ENCODE data around the gene THRSP.
"Not testable (repeated sequence)": the region's sequence is repeated elsewhere in the genome, so short reads cannot be mapped to it uniquely, and the experiment has no call there.

Gene THRSP

DNA sequence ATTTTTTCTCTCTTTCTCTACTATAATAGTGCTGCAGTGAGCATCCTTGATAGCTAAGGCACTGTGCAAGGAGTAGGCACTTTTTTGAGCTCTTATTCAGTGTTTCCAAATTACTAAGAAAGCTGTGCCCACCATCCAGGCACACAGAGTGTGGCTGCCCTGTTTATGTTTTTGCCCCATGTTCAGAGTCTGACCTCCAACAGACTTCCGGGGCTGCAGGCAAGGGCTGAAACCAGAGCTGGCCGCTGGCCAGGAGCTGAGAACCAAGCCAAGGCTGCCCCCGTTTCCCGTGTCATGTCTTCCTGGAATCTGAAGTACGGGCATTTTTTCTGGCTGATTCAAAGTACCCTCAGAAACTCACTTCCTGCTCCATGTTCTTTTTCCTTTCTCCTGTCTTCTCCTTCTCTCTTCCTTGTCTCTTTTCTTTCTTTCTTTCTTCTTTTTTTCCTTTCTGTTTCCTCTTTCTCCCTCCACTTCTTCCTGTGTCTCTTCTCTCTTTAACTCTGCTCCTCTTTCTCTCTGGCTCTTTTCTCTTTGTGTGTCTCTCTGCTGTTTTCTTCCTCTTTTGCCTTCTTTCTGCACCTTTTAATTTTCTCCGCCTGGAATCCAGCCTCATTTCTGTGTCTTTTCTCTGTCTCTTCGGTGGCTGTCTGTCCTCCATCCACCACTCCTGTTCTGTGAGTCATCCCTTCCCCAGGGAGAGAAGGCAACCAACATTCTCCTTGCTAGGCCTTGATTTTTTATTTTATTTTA, 23.6 kb upstream of the THRSP start:
- no peak for DNase-seq

DNA sequence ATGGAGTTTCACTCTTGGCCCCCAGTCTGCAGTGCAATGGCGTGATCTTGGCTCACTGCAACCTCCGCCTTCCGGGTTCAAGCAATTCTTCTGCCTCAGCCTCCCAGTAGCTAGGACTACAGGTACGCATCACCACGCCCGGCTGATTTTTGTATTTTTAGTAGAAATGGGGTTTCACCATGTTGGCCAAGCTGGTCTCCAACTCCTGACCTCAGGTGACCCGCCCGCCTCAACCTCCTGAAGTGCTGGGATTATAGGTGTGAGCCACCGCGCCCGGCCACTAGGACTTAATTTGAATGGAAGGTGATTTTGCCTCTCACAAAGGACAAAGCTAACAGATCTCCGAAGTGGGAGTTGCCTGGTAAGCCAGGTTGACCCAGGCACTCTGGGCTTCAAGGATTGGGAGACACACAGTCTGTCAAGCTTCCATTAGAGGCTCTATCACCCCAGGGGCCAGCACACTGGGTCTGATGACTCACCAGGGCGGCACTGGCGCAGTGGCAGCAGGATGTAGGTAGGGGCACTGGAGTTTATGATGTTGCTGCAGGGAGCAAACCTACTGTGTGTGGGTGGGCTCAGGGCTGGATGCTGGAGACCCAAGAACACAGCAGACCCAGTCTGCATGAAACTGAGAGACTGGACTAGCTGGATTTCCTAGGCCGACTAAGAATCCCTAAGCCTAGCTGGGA, 22.8 kb upstream of the THRSP start:
- no peak for DNase-seq

DNA sequence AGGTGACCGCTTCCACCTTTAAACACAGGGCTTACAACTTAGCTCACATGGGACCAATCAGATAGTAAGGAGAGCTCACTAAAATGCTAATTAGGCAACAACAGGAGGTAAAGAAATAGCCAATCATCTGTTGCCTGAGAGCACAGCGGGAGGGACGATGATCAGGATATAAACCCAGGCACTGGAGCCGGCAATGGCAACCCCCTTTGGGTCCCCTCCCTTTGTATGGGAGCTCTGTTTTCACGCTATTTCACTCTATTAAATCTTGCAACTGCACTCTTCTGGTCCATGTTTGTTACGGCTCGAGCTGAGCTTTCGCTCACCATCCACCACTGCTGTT, 22.3 kb upstream of the THRSP start:
- not testable (repeated sequence) for DNase-seq

DNA sequence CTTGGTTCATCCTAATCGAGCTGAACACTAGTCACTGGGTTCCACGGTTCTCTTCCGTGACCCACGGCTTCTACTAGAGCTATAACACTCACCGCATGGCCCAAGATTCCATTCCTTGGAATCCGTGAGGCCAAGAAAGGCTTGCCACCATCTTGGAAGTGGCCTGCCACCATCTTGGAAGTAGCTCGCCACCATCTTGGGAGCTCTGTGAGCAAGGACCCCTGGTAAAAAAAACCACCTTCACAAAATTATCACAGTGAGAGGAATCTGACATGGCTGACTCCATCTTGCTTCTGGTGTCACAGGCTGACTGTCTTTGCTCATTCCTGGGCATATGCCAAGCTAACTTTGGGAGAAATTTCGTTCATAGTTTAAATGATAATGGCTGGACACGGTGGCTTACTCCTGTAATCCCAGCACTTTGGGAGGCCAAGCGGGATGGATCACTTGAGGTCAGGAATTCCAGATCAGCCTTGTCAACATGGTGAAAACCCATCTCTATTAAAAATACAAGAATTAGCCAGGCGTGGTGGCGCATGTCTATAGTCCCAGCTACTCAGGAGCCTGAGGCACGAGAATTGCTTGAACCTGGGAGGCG, 21.7 kb upstream of the THRSP start:
- no peak for DNase-seq

DNA sequence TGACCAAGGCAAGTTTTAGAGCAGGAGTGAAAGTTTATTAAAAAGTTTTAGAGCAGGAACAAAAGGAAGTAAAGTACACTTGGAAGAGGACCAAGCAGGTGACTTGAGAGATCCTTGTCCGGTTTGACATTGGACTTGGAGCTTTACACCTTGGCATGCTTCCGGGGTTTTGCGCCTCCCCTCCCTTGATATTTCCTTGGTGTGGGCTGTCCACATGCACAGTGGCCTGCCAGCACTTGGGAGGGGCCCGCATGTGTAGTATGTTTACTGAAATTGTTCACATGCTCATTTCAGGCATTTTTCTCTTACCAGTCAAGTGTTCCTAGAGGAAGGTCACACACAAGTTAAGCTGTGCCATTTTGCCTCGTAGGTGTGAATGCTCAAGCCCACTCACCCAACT, 19.0 kb upstream of the THRSP start:
- DNase-seq = no peak

DNA sequence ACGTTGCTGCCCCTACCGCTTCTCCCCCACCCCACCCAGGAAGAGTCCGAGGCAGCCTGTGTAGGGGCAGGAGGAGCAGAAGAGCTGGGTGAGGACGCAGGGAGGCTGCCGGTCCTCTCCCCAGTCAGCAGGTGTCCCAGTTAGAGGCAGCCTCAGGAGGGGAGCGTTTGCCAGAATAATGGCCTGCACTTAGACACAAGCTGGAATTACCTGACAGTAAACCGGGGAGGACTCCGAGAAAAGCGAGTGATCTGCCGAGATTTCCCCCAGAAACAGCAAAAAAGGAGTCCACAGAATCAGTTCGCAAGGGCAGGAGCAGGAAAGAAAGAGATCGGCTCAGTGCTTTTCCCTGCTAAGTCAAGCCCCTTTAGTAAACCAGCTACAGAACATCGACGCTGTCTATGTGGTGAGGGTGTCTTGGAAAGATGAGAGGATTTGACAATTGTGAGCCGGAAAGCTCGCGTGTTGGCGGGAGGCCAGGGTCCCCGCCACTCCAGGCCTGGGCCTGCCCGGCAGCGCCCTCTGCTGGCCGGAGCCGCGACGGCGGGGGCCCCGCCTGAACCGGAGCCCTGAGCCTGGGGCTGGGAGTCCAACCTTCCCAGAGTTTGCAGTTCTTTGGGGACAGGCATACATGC, 17.7 kb upstream of the THRSP start:
- peak; percentile 57 for DNase-seq

DNA sequence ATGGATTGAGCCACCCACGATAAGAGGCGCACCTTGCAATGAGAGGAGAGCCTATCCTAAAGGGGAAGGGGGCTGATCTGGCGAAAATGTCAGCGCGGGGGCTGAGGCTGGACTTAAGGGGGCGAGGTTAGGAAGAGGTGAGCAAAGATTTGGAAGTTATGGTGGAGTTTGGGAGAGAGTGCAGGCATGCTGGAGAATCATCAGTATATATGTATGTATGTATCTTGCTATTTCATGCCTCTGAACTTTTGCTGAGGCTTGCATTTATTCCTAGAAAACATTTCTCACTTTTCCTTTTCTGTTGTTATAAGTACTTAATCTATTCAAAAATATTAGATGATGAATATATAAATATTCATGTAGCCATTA, 17.2 kb upstream of the THRSP start:
- no peak for DNase-seq

DNA sequence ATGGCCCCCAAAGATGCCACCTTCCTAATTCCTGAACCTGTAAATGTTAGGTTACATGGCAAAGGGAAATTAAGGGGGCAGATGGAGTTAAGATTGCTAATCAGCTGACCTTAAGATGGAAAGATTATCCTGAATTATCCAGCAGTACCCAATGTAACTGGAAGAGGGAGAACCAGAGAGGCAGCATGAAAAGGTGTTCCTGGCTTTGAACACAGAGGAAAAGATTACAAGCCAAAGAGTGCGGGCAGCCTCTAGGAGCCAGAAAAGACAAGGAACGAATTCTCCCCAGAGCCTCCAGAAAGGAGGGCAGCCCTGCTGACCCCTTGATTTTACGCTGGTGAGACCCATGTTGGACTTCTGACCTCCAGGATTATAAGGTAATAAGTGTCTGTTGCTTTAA, 15.1 kb upstream of the THRSP start:
- DNase-seq = no peak

DNA sequence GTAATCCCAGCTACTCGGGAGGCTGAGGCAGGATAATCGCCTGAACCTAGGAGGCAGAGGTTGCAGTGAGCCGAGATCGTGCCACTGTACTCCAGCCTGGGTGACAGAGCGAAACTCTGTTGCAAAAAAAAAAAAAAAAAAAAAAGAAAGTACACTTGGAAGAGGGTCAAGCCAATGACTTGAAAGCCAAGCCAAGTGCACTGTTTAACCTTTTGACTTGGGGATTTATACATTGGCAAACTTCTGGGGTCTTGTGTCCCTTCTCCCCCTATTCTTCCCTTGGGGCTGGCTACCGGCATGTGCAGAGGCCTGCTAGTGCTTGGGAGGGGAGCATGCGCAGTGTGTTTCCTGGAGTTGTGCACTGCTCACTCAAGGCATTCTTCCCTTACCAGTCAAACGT, 14.3 kb upstream of the THRSP start:
- DNase-seq = no peak

DNA sequence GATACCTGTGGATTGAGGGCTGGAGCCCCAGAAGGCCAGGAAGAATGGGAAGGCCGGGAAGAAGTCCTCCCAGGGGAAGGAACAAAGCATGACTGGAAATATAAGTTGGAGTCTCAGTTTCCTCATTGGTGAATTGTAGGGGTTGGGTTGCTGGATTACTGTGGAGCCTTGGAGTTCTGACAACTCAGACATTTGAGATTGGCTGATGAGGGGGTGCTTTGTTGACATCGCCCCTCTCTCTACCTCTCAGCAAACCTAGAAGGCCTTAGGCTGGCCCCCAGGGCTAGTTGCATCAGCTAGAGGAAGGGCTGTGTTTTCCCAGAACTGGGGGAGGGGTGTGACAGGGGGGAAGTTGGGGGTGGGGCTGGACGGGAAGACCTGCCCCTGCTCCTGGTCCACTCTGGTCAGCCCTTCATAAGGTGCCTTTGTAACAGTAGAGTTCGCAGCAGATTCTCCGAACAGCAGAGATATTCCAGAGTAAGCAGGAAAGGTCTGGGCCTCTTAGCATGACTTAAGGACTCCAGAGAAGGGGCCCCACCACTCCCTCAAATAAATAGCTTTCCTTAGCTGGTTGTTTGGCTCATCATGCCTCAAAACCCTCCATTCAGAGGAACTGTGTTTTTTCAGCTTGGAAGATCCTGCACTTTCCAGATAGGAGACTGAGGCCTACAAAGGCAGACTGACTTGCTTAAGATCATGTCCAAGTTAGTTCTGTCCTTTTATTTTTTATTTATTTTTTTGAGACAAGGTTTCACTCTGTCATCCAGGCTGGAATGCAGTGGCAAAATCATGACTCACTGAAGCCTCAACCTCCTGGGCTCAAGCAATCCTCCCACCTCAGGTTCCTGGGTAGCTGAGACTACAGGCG, 12.5 kb upstream of the THRSP start:
- DNase-seq = no peak

DNA sequence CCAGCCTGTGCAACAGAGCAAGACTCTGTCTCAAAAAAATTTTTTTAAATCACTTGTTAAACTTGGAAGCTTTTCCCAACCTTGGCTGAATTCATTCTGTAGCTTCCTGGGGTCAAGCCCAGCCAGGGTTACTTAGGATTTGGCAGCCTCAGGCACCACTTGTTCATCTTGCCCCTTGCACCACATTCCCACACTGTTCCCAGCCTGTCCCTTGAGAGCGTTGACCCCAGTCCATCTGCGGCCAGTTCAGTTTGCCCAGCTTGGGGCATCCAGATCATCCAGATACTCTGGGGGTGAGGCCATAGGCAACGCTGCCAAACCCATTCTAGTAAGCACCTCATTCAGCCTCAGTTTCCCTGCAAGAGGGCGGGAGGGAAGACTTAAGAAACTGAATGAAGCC, 8.7 kb upstream of the THRSP start:
- no peak for DNase-seq

DNA sequence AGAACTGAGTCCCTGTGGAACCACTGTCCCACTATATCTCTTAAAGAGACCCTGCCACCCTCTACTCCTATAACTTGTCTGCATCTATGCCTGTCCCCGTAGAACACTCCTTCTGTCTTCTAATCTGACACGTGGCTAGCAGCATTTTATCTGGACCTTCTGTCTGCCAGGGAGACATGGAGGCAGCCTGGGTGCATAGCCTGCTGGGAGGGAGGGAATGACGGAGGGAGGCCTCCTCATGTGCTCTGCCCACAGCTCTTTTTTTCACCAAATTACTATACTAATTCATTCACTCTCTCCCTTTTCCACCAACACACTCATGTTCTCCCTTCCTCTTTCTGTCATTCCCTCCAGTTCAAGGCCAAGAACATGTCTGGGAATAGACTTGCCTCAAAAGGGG, 7.6 kb upstream of the THRSP start:
- DNase-seq = no peak

DNA sequence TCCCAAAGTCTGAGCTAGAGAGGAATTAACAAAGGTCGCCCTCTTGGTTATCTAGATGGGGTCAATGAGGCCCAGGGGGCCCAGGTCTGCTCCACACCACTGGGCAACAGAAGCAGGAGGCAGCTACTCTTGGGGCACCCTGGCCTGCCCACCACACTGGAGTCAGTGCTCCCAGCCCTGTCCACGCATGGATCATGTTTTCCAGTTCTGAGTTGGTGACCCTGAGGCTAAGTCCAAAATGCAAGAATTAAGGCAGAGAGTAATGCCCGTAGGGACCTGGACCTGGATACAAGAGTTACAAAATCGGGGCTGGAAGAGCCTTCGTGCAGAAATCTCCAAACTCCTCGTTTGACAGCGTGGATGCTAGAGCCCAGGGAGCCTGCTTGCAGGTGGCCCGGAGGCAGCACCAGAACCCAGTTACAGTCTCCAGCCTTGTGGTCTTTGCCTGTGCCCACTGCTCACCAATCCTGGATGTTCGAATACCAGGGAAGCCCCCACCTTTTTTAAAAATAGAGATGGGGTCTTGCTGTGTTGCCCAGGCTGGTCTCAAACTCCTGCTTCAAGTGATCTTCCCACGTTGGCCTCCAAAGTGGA, 6.1 kb upstream of the THRSP start:
- DNase-seq = no peak

DNA sequence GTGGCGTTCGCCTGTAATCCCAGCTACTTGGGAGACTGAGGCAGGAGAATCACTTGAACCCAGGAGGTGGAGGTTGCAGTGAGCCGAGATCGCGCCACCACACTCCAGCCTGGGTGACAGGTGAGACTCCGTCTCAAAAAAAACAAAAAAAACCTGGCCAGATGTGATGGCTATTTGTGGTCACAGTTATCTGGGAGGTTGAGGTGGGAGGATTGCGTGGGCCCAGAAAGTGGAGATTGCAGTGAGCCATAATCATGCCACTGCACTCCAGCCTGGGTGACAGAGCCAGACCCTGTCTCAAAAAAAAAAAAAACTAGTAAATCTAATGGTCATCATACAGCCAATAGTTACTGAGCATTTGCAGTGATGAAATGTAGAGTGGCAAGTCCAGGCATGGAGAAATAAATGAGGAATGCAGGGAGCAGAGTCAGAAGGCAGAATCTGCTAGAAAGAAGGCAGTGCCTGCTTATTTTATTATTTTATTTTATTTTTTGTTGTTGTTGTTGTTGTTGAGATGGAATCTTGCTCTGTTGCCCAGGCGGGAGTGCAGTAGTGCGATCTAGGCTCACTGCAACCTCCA, 3.8 kb upstream of the THRSP start:
- not testable (repeated sequence) for DNase-seq

DNA sequence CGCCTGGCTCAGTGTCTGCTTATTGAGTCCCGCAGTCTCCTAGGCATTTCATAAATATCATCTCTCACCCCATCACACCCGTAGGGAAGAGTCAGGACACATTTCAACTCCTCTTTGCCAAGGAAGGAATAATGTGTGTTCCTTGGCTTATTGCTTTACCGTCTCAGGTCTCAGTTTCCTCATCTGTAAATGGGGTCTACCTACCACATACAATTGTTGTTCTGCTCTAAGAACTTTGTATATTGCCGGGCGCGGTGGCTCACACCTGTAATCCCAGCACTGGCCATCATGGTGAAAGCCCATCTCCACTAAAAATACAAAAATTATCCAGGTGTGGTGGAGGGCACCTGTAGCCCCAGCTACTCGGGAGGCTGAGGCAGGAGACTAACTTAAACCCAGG, 3.1 kb upstream of the THRSP start:
- no peak for DNase-seq

DNA sequence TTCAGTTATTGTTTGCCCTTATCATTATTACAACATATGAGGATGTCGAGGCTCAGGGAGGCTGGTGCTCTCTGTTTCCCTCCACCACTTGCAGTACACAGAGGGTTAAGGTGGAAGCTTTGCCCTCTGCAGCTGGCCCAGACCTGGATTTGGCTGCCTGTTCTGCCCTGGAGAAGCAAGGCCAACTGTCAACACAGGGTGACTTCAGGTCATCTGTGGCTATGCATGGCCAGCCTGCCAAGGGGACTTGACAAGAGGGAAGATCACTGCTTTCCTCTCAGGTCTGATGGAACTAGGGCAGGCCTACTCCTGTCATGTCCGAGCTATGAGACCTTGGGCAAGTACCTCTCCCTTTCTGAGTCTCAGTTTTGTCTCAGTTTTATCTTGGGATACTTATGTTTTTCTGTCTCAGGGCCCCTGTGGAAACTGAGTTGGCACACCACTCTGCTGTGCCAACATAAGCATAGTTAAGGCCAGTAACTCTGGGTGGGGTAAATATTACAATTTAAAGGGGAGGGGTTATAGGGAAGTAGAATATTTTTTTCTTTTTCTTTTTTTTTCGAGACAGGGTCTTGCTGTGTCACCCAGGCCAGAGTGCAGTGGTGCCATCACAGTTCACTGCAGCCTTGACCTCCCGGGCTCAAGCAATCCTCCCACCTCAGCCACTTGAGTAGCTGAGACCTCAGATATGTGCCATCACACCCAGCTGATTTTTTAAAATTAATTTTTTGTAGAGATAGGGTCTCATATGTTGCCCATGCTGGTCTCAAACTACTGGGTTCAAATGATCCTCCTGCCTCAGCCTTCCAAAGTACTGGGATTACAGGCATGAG, 2.4 kb upstream of the THRSP start:
- no peak for DNase-seq

DNA sequence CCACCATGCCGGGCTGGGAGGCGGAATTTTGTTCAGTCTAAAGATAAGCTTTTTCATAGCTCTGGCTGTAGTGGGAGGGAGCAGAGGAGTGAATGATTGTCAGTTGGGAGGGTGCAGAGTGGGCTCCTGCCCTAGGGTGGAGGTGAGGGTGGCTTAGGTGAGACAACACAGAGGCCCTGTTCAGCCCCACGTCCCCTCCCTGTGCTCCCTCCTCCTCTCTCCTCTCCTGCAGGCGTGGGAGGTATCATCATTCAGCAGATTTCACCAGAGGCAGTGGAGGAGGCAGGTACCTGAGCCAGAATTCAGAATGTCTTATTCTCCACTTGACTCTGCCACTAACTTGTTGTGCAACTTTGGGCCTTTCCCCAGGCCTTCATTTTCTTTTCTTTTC, 1.7 kb upstream of the THRSP start:
- no peak for DNase-seq

DNA sequence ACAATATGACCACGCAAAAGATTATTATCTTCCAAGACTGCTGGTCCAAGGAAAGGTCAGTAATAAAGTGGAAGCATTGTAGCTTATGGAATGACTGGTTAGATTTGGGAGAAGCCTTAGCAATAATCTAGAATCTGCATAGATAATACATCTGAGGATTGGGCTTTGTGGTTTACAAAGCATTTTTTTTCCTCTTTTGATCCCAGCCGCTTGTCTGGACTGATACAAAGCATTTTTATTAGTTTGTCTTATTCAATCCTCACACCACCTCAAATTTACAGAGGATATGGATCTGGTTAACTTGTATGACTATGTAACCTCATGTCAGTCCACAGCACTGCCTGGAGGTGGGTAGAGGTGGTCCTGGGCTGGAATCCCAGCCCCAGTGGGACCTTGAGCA, 990 bp upstream of the THRSP start:
- DNase-seq = no peak

DNA sequence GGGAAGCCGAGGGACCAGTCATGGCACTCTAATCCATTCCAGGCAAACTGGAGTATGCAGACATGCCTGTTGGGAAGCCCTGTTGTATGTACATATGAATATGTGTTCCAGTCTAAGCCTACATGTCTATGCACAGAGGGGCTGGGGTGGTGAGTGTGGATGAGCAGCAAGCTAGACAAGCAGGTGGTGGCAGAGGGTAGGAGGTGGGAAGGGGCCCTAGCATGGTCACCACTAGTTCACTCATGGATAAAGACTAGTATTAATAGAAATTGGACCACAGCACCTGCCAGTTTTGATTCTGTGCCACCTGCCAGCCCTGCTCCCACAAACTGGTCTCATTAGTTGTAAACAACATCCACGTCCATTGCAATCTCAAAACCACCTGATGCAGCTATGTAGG, 1.5 kb downstream of the THRSP start:
- DNase-seq = no peak

DNA sequence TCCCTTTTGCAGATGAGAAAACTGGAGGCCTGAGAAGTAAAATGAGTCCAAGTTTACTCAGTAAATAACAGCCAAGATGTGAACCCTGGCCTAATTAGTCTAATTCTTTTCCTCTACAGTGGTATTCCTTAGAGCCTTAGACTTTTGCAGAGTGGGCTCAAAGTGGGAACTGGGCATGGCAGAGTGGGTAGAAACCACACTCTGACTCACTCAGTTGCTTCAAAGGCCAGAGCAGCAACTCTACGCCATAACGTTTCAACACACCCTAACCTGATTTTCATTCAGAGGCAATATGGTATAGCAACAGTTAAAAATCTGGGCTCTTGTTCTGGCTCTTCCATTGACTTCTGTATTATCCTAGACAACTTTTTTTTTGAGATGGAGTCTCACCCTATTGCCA, 2.8 kb downstream of the THRSP start:
- DNase-seq = no peak

DNA sequence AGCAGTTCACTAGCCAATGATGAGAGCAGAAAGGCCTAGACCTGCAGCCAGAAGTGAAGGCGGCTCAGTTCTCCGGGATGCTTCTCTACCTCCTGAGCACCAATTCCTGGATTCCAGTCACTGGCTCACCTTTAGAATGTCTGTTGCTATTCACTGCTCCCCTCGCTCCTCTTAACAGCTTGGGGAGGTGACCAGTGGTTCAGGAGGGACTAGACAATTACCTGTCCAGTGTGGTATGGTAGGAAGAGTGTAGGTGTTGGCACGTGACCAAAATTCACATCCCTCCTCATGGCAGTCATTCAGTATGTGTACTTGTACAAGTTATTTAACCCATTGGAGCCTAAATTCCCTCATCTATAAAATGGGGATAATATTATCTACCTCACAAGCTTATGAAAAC, 4.0 kb downstream of the THRSP start:
- no peak for DNase-seq
